ENCODE measurements around the gene ZFR2.

Gene ZFR2

GRCh38 chr19:3800996-3801395 is 67.8 kb downstream of the ZFR2 start:
- TF ChIP-seq CTCF (IDR thresholded peaks at IDR 0.05; ENCODE audit: control insufficient read depth, insufficient read depth, low read depth, low read length, missing control alignments): no peak
- H3K4me3 ChIP-seq (ENCODE audit: control insufficient read depth, low read depth, low read length): no peak overlapping the region; the same call in 1 of the 2 replicates
- DNase-seq (ENCODE audit: low read depth): no peak

- TF ChIP-seq CTCF (IDR thresholded peaks at IDR 0.05; ENCODE audit: control insufficient read depth, insufficient read depth, low read depth, low read length, missing control alignments): no peak
- DNase-seq (ENCODE audit: low read depth): no peak
- no peak overlapping the region for H3K4me3 ChIP-seq (ENCODE audit: control insufficient read depth, low read depth, low read length)
Observed at GRCh38 chr19:3798137-3798536, 70.7 kb downstream of the ZFR2 start.

- DNase-seq (ENCODE audit: low read depth): no peak
- no peak overlapping the region for H3K4me3 ChIP-seq (ENCODE audit: control insufficient read depth, low read depth, low read length)
- no peak for TF ChIP-seq CTCF (IDR thresholded peaks at IDR 0.05; ENCODE audit: control insufficient read depth, insufficient read depth, low read depth, low read length, missing control alignments)
Observed at GRCh38 chr19:3796358-3796757, 72.5 kb downstream of the ZFR2 start.

GRCh38 chr19:3793799-3794198 is 75.0 kb downstream of the ZFR2 start:
- no peak overlapping the region for H3K4me3 ChIP-seq (ENCODE audit: control insufficient read depth, low read depth, low read length)
- no peak for TF ChIP-seq CTCF (IDR thresholded peaks at IDR 0.05; ENCODE audit: control insufficient read depth, insufficient read depth, low read depth, low read length, missing control alignments)
- DNase-seq (ENCODE audit: low read depth): no peak

- no peak for DNase-seq (ENCODE audit: low read depth)
- H3K4me3 ChIP-seq (ENCODE audit: control insufficient read depth, low read depth, low read length): no peak overlapping the region
- no peak for TF ChIP-seq CTCF (IDR thresholded peaks at IDR 0.05; ENCODE audit: control insufficient read depth, insufficient read depth, low read depth, low read length, missing control alignments)
Observed at GRCh38 chr19:3792114-3792513, 76.7 kb downstream of the ZFR2 start.

GRCh38 chr19:3790941-3791340 is 77.9 kb downstream of the ZFR2 start:
- no peak overlapping the region for H3K4me3 ChIP-seq (ENCODE audit: control insufficient read depth, low read depth, low read length)
- no peak for DNase-seq (ENCODE audit: low read depth)
- no peak for TF ChIP-seq CTCF (IDR thresholded peaks at IDR 0.05; ENCODE audit: control insufficient read depth, insufficient read depth, low read depth, low read length, missing control alignments)

GRCh38 chr19:3790209-3790734 is 78.6 kb downstream of the ZFR2 start:
- DNase-seq (ENCODE audit: low read depth): no peak
- no peak overlapping the region for H3K4me3 ChIP-seq (ENCODE audit: control insufficient read depth, low read depth, low read length)
- TF ChIP-seq CTCF (IDR thresholded peaks at IDR 0.05; ENCODE audit: control insufficient read depth, insufficient read depth, low read depth, low read length, missing control alignments): no peak

Data from AG09309 (cell line).